Islet precursor cell (in vitro differentiated cells): ENCODE results near the gene TSTD1.
"Not testable (repeated sequence)": the region's sequence is repeated elsewhere in the genome, so short reads cannot be mapped to it uniquely, and the experiment has no call there.

Source experiments
- DNase-seq: peaks from one replicate; pipeline ENCODE4 v3.0.0-alpha.2; 2018

Gene TSTD1

DNA sequence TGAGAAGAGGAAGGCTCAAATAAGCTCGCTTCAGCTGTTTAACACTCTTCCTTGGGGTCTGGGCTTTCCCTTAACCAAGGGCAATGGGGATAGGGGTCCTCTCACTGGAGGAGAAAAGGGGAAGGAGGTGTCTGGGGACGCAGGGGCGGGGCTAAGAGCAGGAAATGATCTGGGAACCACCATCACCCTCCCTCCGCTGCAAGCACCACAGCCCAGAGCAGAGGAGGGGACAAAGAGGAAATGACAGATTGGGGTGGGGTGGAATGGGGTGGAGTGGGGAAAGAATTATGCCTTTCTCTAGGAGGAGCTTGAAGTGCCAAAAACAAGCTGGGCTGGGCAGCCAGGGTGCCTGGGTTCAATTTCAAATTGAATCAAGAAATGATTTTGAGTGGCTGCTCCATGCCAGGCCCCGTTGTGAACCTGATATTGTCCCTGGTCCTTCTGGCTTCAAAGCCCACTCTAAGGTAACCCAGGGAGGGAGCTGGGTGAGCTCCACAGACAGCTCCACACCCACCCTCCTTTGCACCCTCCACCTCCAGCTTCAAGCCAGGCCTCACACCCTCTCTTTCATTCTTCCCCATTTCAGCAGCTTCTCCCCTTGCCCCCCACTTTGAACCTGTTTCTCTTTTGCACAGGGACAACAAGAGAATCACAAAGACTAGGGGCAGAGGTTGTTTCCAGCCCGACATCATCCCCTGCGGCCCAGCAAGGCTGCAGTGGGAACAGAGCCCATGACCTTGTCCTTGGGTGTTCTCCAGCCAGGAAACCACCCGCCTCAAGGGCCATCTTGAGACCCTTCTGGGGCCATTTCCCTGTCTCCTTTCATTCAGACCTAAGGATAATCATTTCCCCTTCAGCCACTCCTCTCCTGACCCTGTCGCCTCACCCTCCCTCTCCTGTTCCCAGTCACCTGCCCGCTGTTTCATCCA lies 29.8 kb upstream of the TSTD1 start:
- no peak for DNase-seq

DNA sequence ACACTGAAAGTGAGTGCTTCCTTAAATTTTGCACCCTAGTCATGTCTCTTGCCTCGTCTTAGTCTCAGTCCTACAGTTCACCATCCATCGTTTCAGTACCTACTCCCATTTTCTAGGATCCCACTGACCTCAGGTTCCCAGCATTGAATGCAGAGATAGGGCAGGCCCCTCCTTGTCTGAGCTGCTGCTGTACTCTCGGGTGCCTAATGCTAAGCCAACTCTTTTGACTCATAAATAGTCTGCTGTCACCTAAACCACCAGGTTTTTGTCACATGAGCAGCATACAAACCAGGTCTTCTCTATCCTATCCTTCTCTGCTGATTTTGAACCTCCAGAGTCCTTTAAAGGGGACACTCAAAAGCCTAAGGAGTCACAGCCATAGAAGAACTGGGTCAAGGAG lies 27.9 kb upstream of the TSTD1 start:
- no peak for DNase-seq

DNA sequence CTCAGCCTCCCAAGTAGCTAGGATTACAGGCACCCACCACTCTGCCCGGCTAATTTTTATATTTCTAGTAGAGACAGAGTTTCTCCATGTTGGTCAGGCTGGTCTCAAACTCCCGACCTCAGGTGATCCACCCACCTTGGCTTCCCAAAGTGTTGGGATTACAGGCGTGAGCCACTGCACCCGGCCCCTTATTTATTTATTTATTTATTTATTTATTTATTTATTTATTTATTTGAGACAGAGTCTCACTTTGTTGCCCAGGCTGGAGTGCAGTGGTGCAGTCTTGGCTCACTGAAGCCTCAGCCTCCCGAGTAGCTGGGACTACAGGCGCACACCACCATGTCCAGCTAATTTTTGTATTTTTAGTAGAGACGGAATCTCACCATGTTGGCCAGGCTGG lies 26.9 kb upstream of the TSTD1 start:
- DNase-seq: not testable (repeated sequence)

DNA sequence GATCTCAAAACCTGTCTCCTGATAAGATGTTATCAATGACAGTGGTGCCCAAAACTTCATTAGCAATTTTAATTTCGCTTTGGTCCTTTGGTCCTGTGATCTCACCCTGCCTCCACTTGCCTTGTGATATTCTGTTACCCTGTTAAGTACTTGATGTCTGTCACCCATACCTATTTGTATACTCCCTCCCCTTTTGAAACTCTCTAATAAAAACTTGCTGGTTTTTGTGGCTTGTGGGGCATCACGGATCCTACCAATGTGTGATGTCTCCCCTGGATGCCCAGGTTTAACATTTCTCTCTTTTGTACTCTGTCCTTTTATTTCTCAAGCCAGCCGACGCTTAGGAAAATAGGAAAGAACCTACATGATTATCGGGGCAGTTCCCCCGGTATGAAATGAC lies 25.2 kb upstream of the TSTD1 start:
- not testable (repeated sequence) for DNase-seq

DNA sequence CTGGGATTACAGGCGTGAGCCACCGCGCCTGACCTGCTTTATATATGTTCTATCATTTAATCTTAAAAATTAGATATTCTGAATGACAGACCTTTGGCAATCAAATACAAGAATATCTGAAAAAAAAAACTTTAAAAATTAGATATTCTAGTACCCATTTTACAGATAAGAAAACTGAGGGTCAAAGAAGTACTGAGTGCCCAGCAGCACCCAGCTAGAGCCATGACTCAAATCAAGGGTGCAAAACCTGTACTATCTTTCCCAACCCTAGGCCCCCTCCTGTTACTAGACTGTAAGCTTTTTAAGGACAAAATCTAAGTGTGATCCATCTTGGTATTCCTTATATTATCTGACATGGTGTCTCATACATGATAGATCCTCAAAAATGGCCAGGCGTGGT lies 22.7 kb upstream of the TSTD1 start:
- no peak for DNase-seq

DNA sequence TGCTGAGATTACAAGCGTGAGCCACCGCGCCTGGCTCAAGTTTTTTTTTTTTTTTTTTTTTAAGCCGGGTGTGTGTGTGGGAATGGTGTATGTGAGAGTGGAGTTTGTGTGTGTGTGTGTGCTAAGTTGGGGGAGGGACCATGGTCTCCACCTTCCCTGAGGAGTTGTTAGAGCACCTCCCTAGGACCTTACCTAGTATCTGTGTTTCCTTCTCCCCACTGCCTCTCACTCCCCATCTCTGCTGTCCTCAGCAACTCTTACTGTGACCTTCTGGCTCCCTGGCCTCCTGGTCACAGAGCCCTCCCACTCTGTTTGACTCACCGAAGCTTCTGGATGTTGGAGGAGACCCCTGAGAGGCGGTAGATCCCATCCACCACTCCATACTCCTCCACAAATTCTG lies 20.5 kb upstream of the TSTD1 start:
- DNase-seq: no peak

DNA sequence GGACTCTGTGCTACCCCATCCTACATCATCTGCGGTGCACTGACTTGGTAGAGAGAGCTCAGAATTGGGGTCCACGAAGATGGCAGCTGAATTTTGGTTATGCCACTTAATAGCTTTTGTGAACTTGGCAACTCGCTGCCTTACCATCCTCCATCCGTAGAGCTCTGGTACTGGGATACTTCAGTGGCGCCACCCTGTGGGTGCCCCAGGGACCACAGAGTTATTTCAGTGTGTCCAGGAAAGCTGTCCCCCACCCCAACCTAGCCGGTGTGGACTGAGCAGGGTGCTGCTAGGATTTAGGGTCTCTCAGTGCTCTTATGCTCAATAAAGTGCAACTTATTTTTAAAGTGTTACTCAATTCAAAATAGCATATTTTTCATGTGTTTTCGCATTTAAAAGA lies 16.0 kb upstream of the TSTD1 start:
- no peak for DNase-seq

DNA sequence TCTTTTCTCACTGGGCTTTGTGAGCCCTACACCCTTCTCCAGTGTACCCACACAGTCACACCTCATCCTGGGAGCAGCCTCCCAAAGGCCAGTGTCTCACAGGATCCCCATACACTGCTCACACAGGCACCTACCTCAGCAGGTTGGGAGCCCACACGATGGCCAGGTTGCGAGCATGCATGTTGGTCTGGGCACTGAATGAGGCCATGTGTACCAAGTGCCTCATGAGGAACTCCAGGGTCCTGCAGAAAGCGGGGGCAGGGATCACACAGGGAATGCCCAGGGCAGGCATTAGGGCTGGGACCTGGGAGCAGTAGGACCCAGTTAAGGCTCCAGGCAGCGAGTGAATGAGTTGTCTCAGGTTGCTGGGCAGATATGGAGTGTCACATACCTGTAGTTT lies 15.5 kb upstream of the TSTD1 start:
- DNase-seq: no peak

DNA sequence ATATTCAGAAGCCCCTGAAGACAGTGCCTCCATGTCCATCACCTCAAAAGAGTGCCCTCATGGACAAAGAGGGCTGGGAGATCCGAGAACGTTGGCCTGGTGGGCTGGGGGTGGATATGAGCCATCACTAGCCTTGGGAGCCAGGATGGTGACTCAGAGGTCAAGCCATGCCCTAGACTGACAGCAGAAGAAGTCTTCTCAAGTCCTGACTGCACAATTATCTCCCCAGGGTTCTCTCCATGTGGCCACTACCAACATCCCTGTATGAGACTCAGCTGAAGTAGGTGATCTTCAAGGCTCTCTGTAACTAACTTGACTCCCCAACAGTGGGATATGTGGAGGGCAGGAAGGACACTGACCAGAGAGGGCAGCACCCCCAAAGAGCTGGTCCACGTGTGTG lies 14.1 kb upstream of the TSTD1 start:
- no peak for DNase-seq

DNA sequence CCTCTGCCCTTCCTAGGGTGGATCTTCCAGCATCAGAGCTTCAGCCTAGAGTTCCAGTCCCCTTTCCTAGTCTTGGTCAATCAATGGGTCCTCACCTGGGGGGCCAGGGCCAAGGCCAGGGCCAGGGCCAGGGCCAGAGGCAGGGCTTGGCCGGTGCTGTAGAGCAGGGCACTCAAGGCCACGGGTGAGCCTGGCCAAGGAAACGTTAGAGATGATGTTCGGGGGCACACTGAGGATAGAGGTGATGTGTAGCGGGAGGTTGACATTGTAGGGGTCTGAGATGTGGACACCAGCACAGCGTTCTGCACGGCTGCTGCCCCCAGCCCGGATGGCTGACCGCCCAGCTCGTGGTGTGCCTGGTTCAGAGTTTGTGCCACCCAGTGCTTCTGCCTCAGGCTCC lies 12.5 kb upstream of the TSTD1 start:
- no peak for DNase-seq

DNA sequence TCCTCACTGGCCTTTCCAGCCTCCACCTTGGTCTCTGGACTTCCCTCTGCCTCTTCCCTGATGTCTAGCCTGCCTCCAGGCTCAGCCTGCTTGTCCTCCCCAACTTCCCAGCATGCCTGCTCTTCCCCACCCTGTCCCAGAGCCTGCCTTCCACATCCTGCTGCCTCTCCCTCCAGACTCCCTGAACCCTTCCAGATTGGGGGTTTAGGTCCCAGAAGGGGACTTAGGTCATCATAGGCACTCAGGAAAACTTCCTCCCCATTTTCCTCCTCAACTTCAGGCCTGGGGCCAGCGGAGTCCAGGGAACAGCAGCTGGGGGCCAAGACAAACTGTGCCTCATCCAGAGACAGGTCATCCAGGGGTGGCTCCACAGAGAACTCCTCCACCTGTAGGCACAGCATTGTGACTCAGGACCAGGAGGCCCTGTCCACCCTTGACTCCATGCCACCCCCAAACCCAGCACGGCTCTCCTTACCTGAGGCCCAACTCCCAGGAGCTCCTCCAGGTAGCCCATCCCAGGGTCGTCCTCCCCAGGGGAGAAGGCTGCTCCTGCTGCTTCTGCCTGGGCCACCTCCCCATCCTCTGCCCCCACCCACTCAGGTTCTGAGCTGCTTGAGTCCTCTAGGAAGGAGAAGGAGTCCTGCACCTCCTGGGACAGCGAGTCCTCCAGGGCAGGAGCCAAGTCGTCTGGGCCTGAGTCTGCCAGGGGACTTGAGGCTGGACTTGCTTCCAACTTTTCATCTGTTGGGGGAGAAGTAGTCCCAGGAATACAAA lies 10.4 kb upstream of the TSTD1 start:
- no peak for DNase-seq

DNA sequence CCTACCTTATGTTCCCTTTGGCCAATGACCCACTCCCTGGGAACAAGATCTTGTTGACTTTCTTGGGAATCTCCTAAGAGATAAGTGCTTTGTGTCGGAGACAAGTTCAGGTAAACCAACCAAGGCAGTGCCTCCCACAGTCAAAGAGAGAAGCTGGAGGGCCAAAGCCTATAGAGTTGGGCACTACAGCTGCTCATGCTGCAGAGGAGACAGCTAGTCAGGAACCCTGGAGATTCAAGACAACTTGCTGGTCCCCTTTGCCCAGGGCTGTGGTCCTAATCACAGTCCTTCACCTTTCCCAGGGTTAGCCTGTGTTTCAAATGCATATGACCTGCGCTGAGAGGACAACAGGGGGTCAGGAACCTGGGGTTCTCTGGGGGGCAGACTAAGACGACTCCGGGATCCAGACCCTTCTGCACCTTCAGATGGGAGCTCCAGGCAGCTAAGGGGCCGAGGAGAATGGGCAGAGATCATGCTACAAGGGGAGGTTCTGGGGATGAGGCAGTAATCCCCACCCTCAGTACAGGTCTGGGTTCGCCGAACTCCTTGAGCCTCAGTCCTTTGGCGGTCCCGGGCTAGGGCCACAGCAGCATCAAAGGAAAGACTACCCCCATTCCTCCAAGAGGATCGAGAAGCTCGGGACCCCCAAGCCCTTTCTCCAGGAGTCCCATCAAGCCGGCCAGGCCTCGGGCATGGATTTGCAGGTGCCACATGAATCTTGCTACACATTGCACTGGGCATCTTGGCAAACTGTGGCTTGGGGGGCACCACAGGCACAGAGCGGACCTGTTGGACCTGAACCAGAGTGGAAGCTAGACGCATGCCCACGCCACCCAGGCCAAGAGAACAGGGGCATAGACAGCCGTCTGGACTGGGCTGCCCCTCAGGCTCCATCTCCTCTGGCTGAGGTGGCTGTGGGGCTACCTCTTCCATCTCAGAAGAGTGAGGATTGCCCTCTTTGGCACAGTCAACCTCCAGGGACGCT lies 9.0 kb upstream of the TSTD1 start:
- DNase-seq: no peak

DNA sequence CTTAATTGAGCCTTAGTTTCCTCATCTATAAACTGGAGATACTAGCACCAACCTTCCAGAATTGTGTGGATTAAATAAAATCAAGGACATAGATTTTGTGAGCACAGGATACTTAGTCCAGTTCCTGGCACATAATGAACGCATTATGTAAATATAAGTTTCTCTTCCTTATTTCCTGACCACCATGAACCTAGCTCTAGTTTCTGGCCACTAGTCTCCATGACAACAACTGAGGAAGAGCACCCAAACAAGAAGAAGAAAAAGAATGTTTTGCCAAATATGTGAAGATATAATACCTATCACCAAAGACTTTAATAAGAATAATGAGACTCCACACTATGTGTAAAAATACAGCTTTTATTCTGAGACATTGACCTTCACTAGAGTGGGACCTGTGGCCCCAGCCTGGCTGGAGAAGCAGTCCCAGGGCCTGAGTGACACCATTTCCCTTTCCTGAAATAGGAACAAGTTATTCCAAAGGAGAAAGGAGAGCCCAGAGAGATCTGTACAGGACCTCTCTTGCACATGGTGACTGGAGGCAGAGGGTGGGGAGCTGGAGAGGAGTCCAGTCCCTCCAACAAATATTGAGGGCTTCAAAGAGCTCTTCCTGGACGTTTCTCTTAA lies 8.0 kb upstream of the TSTD1 start:
- DNase-seq: no peak

DNA sequence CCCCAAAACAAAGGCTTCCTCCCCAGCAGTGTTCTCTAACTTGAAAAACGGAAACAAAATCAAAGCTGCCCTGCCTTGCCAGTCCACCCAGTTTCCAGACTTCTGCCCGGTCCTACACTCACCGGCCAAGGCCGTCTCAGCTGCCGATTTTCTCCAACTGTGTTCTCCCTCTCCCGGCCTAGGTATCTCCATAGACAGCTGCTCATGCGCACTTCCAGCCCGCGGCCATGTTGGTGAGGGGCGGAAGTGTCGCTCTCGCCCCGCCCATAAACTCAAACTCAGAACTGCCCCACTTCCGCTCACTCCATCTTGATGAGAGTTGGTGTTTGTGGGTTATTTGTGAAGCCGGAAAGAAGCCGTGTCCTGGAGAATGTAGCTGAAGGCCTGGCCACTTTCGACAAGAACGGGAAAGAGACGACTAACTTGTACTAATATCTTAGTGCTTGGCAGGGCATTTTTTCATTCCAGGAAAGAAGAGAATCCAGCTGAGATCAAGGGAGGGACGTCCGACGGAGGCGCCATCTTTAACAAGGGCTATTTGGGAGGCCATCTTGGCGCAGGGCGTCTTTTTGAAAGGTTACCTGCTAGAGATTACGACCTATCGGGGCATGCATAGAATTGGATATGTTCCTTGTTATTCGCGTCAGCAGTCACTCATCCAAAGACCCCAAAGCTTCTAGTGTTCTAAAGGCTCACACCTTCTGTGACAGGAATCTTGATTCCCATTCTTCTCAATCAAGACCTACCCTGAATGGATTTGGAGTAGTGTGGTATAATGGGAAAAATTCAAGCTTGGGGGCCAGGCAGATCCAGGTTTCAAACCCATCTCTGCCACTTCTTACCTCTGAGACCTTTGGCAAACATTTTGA lies 7.2 kb upstream of the TSTD1 start, which contains the start of gene USF1:
Gene USF1 (minus strand): TSS at position 242 of the 869 bp plus-strand sequence. CDS start 2,702 bp downstream, outside the sequence.
- DNase-seq: peak; percentile 98

DNA sequence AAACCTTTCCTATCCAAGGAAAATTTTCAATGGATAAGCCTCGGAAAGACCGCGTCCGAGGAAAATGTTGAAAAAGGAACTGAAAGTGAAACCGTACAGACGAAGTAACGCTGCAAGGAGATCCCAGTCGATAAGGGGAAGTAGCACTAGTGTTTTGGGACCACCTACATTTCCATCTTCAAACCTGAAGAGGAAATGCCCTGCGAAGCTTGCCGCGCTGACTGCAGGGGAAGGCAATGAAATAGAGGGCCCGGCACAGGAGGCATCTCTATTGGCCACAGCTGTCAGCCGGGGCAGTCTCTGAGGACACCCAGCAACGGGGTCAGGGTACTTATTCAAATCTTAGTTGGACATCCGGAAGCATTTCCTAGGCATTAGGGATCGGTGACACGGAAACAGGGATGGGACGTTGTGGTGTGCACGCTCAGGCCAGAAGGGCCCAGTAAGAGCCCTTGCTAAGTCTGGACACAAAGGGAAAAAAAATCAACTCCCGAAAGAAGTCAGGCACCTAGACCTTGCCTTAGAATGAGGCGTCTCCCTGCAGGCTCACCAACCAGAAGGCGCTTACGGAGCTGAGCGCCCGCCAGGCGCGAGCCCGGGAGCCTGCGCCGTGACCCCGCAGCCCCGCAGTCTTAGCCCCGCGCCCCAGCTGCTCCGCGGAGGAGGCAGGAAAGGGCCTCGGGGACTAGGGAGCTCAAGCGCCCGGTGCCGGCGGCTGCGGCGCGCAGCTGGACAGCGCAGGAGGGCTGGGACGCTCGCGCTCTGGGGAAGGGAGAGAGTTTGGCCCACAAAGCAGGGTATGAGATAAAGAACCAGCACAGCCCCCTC lies 6.4 kb upstream of the TSTD1 start:
- DNase-seq: peak; percentile 85

DNA sequence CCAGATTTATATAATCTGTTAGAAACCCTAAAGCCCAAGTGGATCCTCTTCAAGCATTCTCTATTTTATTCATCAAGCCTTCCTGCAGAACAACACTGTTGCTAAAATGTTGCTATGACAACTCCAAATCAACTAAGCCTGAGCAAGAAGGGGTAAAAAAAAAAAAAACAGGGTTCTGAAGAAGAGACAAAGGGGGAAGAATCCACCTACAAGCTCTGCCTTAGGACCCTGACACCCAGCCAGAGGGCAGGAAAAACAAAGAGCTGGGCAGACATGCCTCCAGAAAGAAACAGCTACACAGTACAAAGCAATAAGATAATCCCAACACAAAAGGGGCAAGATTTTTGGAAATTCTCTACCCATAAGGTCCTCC lies 5.8 kb upstream of the TSTD1 start:
- DNase-seq: no peak

DNA sequence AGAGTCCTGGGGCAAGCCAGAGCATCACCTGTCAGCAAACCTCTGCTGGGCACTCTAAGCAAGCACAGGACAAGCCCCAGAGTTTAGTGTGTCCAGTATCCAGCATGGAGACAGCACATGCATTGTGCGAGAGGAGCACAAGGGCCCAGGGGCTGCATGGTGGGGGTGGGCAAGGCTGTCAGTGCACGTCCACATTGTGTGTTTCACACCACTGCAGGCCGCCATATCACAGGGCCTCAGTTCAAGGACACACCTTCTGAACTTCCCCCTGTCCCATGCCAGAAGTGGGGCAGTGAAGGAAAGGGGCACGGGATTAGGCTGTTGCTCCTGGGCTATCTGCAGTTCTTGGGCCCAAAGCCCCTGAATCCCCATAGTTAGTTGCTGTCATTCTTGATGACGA lies 782 bp upstream of the TSTD1 start:
- DNase-seq: no peak

DNA sequence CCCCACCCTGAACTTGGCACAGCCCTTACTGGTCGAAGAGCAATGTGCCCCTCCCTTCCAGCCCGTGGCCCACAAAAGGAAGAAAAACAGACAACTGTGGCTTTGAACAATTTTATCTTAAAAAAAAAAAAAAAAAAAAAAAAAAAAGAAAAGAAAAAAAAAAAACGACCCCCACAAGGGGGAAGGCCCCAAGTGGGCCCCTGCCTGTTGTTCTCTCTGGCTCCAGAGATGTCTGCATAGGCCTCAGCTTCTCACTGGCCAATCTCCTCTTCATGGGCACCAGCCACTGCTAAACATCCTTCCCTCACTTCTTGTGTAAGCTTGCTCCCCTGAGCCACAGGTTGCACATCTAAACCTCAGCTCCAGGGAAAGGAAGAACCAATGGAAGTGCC lies 386 bp upstream of the TSTD1 start:
- DNase-seq: no peak

DNA sequence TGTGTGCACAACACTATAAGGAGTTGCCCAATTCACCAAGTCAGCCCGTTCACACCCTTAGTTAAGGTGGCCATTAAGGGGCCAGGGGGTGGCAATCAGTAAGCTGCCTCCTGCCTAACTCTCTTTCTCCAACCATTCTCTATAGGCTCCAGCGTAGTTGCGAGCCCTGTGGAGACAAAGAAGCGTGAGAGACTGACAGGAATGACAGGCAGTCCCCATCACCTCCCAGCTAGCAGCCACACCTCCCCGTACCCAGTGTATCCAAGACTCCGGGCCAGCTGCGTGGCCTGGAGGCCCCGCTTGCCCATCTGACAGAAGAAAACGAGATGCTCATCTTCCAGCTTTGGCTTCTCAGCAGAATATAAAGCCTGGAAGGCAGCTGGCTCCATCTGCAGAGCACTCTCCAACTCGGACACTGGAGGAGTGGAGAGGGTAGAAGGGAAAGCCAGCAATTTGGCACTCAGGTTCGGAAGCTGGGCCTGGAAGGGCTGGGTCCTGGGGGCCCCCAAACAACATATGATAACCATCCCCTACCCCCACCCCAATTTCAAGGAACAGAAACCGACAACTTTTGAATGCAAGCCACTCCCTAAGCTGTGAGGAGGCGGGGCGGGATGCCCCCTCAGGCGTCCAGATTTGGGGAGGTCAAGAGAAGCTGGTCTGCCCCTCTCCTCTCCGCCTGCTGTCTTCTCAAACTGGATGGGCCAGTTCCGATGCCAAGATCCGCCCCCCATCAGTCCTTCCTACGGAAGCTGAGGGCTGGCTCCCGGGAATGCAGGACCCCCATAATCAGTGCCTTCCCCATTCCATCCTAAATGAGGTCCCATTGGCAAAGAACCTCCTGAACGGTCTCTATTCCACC lies 872 bp downstream of the TSTD1 start:
- no peak for DNase-seq
